ENCODE measurements around the gene ZNF764. TPM values are rescaled to one million over a fixed set of nuclear protein-coding genes. Genes with fewer than 3 reads are reported as not detected.
A peak's percentile ranks its signal among the peaks of the same experiment; 100 is the strongest.

The ZNF764 gene
- total RNA-seq, 4 donors from 2014 or later: 17.9 to 48.0 (median 23.2) TPM

DNA sequence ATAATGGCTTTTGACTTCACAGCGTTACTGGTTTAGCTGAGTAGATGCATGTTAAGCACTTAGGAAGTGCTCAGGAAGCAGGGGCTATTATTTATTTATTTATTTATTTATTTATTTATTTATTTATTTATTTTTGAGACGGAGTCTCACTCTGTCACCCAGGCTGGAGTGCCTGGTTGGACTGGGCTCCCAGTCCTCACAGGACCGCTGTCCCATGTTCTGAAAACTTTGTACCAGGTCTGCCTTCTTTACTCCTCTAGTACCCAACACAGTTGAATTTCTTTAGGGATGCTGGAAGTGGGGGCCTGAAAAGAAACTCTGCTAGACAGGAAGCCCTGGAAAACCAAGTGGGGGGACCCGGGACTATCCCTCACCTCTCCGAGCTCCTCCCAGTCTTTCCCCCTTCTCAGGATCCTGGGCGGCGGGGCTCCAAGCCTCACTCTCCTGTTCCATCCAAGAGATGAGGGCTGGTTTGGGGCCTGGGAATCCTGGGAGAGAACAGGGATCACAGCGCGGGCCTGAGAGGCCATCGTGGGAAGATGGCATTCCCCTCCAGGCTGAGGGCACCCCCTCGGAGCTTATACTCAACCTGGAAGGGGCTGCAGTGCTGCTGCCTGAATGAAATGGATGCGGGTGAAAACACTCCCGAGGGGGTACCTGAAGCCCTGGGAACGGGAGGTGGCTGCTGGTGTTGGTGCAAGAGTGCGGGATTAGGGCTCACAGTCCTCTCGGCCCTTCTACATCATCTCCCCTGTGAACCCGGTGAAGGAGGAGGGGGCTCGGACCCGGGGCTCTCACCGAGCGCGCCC, 12.7 kb upstream of the ZNF764 start:
- H3K36me3 ChIP-seq: no peaks in the 10 kb centered on the region
- intact Hi-C loops (cut with DNase I; ENCODE audit: low total_unique reads) (loop anchor here (10.0 kb wide), 1 partner anchor 54 kb away; no protein-coding TSS in a partner anchor), in situ Hi-C loops (cut with MboI; ENCODE audit: low pct_ligation_motif_present in 1 of 4, low pct_unique_long_range_greater_than_20kb in 1 of 4, low sequenced_read_pairs in 3 of 4) (loop anchor here in 2 of 4 donors (10.0 to 25.0 kb wide), 2 partner anchors 64 to 134 kb away; partner anchors contain the start of genes DCTPP1 (in 1 of the 2) and SEPHS2 (in 1 of the 2))
- WGBS, 2 donors (ENCODE audit: low coverage in 1 of 2): 7 to 67% methylated on average over 1 to 22 of the region's 22 CpGs
- H3K9me3 ChIP-seq: no peaks in the 10 kb centered on the region
- peaks cover 12 to 34% (median 24%) of the 10 kb centered on the region in 4 donors for H3K4me1 ChIP-seq
- no peak for TF ChIP-seq POLR2A (IDR thresholded peaks at IDR 0.05)
- TF ChIP-seq EP300 (IDR thresholded peaks at IDR 0.05; ENCODE audit: low read depth): no peak
- no peak for TF ChIP-seq CTCF (IDR thresholded peaks at IDR 0.05)
- peak in 1 of 3 donors; percentile 16 for TF ChIP-seq POLR2AphosphoS5 (IDR thresholded peaks at IDR 0.05)
- no peaks in the 10 kb centered on the region for H3K27me3 ChIP-seq
- peak overlapping the region; percentile 81 to 92 (median 82) for H3K4me3 ChIP-seq
- H3K27ac ChIP-seq: peak overlapping the region; percentile 99 to 100 (median 99)
- DNase-seq: no peak

DNA sequence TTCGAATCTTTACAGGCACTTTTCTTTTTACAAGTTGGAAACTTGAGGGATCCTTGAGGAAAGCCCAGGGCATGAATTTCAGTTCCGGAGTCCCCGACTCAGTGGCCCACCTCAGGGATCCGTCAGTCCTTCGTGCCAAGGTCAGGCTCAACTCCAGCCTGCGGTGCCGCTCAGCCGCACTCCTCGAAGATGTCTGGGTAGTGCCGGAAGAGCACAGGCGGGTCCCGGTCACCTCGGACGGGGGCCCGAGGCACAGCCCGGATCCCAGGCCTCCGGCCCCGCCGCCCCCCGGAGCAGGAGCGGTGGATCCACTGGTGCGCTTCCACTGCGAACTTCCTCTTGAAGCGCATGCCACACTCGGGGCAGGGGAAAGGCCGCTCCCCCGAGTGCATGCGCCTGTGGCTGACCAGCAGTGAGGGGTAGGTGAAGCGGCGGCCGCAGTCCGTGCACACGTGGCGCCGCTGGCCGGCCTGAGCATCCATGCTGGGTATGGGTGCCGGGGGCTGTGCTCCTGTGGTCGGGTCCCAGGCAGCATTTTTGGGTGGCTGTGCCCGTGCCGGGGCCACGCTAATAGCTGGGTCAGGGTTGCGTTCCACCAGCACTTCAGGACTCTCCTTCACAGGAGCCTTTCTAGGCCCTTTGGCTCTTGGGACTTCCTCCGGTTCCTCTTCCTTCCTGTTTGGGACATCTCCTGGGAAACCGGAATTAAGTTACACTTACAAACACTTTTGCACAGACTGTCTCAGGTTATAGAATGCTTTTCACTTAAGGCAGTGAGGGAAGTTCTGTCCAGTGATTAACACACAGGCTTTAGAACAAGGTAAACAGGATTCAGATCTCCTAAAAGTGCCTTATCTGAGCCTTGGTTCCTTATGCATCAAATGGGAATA, 11.8 kb upstream of the ZNF764 start:
- no peaks in the 10 kb centered on the region for H3K27me3 ChIP-seq
- in situ Hi-C loops (cut with MboI; ENCODE audit: low pct_ligation_motif_present in 1 of 4, low pct_unique_long_range_greater_than_20kb in 1 of 4, low sequenced_read_pairs in 3 of 4): loop anchor here in 2 of 4 donors (10.0 to 25.0 kb wide), 2 partner anchors 65 to 133 kb away; partner anchors contain the start of genes DCTPP1 (in 1 of the 2) and SEPHS2 (in 1 of the 2)
- DNase-seq: no peak
- H3K4me3 ChIP-seq: peak overlapping the region in 1 of 4 donors; percentile 81
- intact Hi-C loops (cut with DNase I; ENCODE audit: low total_unique reads): loop anchor here (10.0 kb wide), 1 partner anchor 55 kb away; no protein-coding TSS in a partner anchor
- TF ChIP-seq POLR2AphosphoS5 (IDR thresholded peaks at IDR 0.05) (no peak), EP300 (IDR thresholded peaks at IDR 0.05; ENCODE audit: low read depth) (no peak), CTCF (IDR thresholded peaks at IDR 0.05) (no peak), POLR2A (IDR thresholded peaks at IDR 0.05) (no peak)
- peak overlapping the region; percentile 99 to 100 (median 99) for H3K27ac ChIP-seq
- no peaks in the 10 kb centered on the region for H3K9me3 ChIP-seq
- no peaks in the 10 kb centered on the region for H3K36me3 ChIP-seq
- peaks cover 12 to 34% (median 24%) of the 10 kb centered on the region in 4 donors for H3K4me1 ChIP-seq
- WGBS, 2 donors (ENCODE audit: low coverage in 1 of 2): 80 to 94% methylated on average over 5 to 44 of the region's 44 CpGs

GRCh38 chr16:30569281-30569680, 11.1 kb upstream of the ZNF764 start:
- no peaks in the 10 kb centered on the region for H3K9me3 ChIP-seq
- peak overlapping the region in 1 of 4 donors; percentile 69 for H3K27ac ChIP-seq
- intact Hi-C loops (cut with DNase I; ENCODE audit: low total_unique reads): no loop called here
- no peak overlapping the region for H3K4me3 ChIP-seq
- TF ChIP-seq EP300 (IDR thresholded peaks at IDR 0.05; ENCODE audit: low read depth): no peak
- WGBS, 2 donors (ENCODE audit: low coverage in 1 of 2): 97% methylated on average over 3 of the region's 3 CpGs; no CpG with 5 or more reads in 1 of the 2 donors
- in situ Hi-C loops (cut with MboI; ENCODE audit: low pct_ligation_motif_present in 1 of 4, low pct_unique_long_range_greater_than_20kb in 1 of 4, low sequenced_read_pairs in 3 of 4): loop anchor here in 1 of 4 donors (25.0 kb wide), 1 partner anchor 132 kb away; the partner anchor contains the start of genes DCTPP1 and SEPHS2
- no peak for DNase-seq
- H3K4me1 ChIP-seq: peaks cover 12 to 34% (median 24%) of the 10 kb centered on the region in 4 donors
- no peaks in the 10 kb centered on the region for H3K27me3 ChIP-seq
- no peaks in the 10 kb centered on the region for H3K36me3 ChIP-seq

GRCh38 chr16:30567991-30568638, 9.9 kb upstream of the ZNF764 start:
- Histone ChIP-seq H3K27ac (peak overlapping the region; percentile 29 to 69 (median 48)), H3K36me3 (no peaks in the 10 kb centered on the region), H3K4me1 (peaks cover 12 to 34% (median 24%) of the 10 kb centered on the region in 4 donors), H3K9me3 (no peaks in the 10 kb centered on the region), H3K4me3 (no peak overlapping the region), H3K27me3 (no peaks in the 10 kb centered on the region)
- 25 to 42% methylated on average over 1 to 6 of the region's 6 CpGs for WGBS, 2 donors (ENCODE audit: low coverage in 1 of 2)
- DNase-seq: peak; percentile 46
- TF ChIP-seq EP300 (IDR thresholded peaks at IDR 0.05; ENCODE audit: low read depth) (no peak), POLR2AphosphoS5 (IDR thresholded peaks at IDR 0.05) (no peak), POLR2A (IDR thresholded peaks at IDR 0.05) (no peak), CTCF (IDR thresholded peaks at IDR 0.05) (no peak)
- intact Hi-C loops (cut with DNase I; ENCODE audit: low total_unique reads) (no loop called here), in situ Hi-C loops (cut with MboI; ENCODE audit: low pct_ligation_motif_present in 1 of 4, low pct_unique_long_range_greater_than_20kb in 1 of 4, low sequenced_read_pairs in 3 of 4) (loop anchor here in 1 of 4 donors (25.0 kb wide), 1 partner anchor 131 kb away; the partner anchor contains the start of genes DCTPP1 and SEPHS2)

Measured in transverse colon (tissue), 4 donors.